ENCODE data around the gene STS. TPM values are rescaled to one million over a fixed set of nuclear protein-coding genes. Genes with fewer than 3 reads are reported as not detected.
A peak's percentile ranks its signal among the peaks of the same experiment; 100 is the strongest.

STS gene
- total RNA-seq, 1 experiment from 2014 or later = 3.3 TPM

DNA sequence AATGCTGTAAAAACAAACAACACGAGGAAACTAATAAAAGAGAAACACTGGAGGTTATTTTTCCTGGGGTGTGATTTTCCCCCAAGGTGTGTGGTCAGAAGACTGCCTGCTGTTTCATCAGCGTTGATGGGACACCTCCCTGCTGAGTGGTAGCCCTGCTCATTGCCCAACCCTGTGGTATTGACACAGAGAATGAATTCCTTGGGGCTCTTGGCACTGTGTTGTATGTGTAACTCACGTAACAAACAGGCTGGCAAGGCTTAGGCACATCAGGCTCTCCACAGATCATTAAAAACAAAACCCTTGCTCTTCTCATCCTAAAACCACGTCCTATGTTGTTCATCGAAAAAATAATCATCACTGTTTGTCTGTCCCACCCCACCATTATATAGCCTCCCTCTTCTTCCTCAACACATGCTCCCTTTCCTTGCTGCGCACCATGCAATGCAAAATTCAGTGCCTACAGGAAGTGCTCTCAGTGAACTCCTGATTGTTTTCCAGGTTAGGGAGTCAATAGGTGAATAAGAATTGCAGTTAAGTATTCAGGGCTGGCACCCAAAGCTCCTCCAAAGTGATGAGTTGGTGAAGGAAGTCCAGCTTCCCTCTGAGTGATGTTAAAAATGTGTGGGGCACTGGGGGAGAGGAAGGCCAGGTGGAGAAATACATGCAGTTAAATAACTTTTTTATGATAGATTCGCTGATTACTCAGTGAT is 11.8 kb downstream of the STS start:
- peak overlapping the region; percentile 73 for H3K4me2 ChIP-seq
- H3K9me3 ChIP-seq (ENCODE audit: insufficient read depth, low read depth) = no peaks in the 10 kb centered on the region
- BruUV-seq (replicated peaks) = no TSS peak
- no peaks in the 10 kb centered on the region for H3K36me3 ChIP-seq (ENCODE audit: low read depth)
- H3K27me3 ChIP-seq (ENCODE audit: insufficient read depth, low read depth) = no peaks in the 10 kb centered on the region
- intact Hi-C loops (cut with micrococcal nuclease; ENCODE audit: unreplicated experiment) = no loop called here
- no peaks in the 10 kb centered on the region for H4K20me1 ChIP-seq (ENCODE audit: insufficient read depth)
- H3K79me2 ChIP-seq (ENCODE audit: low read depth) = peaks cover 4% of the 10 kb centered on the region; the same call in 1 of the 2 replicates
- ChIA-PET POLR2A (ENCODE audit: unreplicated experiment) (no interaction called here), CTCF (no interaction called here)
- H3K27ac ChIP-seq = peak overlapping the region; percentile 89
- H3K4me1 ChIP-seq (replicated peaks; ENCODE audit: insufficient read depth) = peaks cover 68% of the 10 kb centered on the region
- no peaks in the 10 kb centered on the region for H3K9me2 ChIP-seq (ENCODE audit: insufficient read depth)
- TF ChIP-seq, protein P1, sequence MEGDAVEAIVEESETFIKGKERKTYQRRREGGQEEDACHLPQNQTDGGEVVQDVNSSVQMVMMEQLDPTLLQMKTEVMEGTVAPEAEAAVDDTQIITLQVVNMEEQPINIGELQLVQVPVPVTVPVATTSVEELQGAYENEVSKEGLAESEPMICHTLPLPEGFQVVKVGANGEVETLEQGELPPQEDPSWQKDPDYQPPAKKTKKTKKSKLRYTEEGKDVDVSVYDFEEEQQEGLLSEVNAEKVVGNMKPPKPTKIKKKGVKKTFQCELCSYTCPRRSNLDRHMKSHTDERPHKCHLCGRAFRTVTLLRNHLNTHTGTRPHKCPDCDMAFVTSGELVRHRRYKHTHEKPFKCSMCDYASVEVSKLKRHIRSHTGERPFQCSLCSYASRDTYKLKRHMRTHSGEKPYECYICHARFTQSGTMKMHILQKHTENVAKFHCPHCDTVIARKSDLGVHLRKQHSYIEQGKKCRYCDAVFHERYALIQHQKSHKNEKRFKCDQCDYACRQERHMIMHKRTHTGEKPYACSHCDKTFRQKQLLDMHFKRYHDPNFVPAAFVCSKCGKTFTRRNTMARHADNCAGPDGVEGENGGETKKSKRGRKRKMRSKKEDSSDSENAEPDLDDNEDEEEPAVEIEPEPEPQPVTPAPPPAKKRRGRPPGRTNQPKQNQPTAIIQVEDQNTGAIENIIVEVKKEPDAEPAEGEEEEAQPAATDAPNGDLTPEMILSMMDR (conservative IDR thresholded peaks at IDR 0.05) = no peak
- TF ChIP-seq EZH2 (IDR thresholded peaks at IDR 0.05; ENCODE audit: low read depth) = no peak
- H3F3A ChIP-seq (ENCODE audit: insufficient read depth, low read depth) = peaks cover 28% of the 10 kb centered on the region
- H3K4me3 ChIP-seq = peak overlapping the region; percentile 41; the same call in 1 of the 2 replicates
- peak overlapping the region; percentile 59; the same call in 1 of the 2 replicates for H2AFZ ChIP-seq
- DNase-seq = peak; percentile 29 to 95

DNA sequence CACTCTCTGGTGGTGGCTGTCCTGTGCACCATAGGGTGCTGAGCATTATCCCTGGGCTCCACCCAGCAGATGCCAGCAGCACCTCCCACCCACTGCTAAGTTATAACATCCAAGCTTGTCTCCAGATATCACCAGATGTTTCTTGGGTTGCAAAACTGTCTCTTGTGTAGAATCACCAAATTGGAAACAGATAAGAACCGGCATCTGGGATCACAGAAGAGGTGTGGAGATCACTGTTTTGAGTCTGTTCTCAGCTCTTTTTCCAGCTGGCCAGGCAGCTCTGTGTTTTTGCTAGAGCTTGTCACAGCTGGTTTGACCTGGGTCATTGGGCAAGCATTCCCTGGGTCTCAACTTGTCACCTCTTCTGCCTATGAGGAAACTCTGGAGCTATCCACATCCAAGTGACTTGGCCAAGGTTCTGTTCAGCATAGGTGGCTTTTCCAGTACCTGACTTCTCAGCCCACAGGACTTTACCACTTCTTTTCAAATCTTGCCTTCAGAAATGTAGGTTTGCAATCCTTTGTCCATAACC is 15.7 kb downstream of the STS start:
- Histone ChIP-seq H3K27me3 (ENCODE audit: insufficient read depth, low read depth) (no peaks in the 10 kb centered on the region), H3K27ac (no peak overlapping the region), H3K9me2 (ENCODE audit: insufficient read depth) (no peaks in the 10 kb centered on the region), H3K9me3 (ENCODE audit: insufficient read depth, low read depth) (no peaks in the 10 kb centered on the region), H3F3A (ENCODE audit: insufficient read depth, low read depth) (peaks cover 25% of the 10 kb centered on the region), H3K4me1 (replicated peaks; ENCODE audit: insufficient read depth) (peaks cover 48% of the 10 kb centered on the region), H3K4me3 (no peak overlapping the region), H3K36me3 (ENCODE audit: low read depth) (no peaks in the 10 kb centered on the region), H2AFZ (no peak overlapping the region), H4K20me1 (ENCODE audit: insufficient read depth) (no peaks in the 10 kb centered on the region), H3K4me2 (no peak overlapping the region), H3K79me2 (ENCODE audit: low read depth) (peaks cover 4% of the 10 kb centered on the region; the same call in 1 of the 2 replicates)
- DNase-seq = no peak
- intact Hi-C loops (cut with micrococcal nuclease; ENCODE audit: unreplicated experiment) = no loop called here
- TF ChIP-seq EZH2 (IDR thresholded peaks at IDR 0.05; ENCODE audit: low read depth) = no peak
- TF ChIP-seq, protein P1 (conservative IDR thresholded peaks at IDR 0.05) = no peak
- no TSS peak for BruUV-seq (replicated peaks)
- CTCF ChIA-PET = no interaction called here
- POLR2A ChIA-PET (ENCODE audit: unreplicated experiment) = no interaction called here

- no peaks in the 10 kb centered on the region for H3K36me3 ChIP-seq (ENCODE audit: low read depth)
- no peak overlapping the region for H3K4me2 ChIP-seq
- no peak overlapping the region for H3K4me3 ChIP-seq
- no peak overlapping the region for H3K27ac ChIP-seq
- TF ChIP-seq EZH2 (IDR thresholded peaks at IDR 0.05; ENCODE audit: low read depth) = no peak
- TF ChIP-seq, protein P1 (conservative IDR thresholded peaks at IDR 0.05) = no peak
- ChIA-PET POLR2A (ENCODE audit: unreplicated experiment) (no interaction called here), CTCF (no interaction called here)
- no TSS peak for BruUV-seq (replicated peaks)
- no peak overlapping the region for H2AFZ ChIP-seq
- intact Hi-C loops (cut with micrococcal nuclease; ENCODE audit: unreplicated experiment) = no loop called here
- H4K20me1 ChIP-seq (ENCODE audit: insufficient read depth) = no peaks in the 10 kb centered on the region
- DNase-seq = no peak
- peaks cover 15% of the 10 kb centered on the region; the same call in 1 of the 2 replicates for H3F3A ChIP-seq (ENCODE audit: insufficient read depth, low read depth)
- peaks cover 4% of the 10 kb centered on the region; the same call in 1 of the 2 replicates for H3K79me2 ChIP-seq (ENCODE audit: low read depth)
- H3K4me1 ChIP-seq (replicated peaks; ENCODE audit: insufficient read depth) = peaks cover 39% of the 10 kb centered on the region
- no peaks in the 10 kb centered on the region for H3K9me2 ChIP-seq (ENCODE audit: insufficient read depth)
- no peaks in the 10 kb centered on the region for H3K9me3 ChIP-seq (ENCODE audit: insufficient read depth, low read depth)
- no peaks in the 10 kb centered on the region for H3K27me3 ChIP-seq (ENCODE audit: insufficient read depth, low read depth)
These were observed 16.7 kb downstream of the STS start for GRCh38 chrX:7164174-7164573.

Measured in PC-9 (cell line).